OCI-LY1 (cell line): ENCODE results near the gene CCDC68.

Source experiments
- H2AFZ ChIP-seq: fragments of 200-600 bp; sonication (generic), shearing (Covaris generic); 2 replicates; pipeline ENCODE4 v1.6.0; 2014; ENCODE audit warnings: antibody characterized with exemption, mild to moderate bottlenecking, low read length
- H3F3A ChIP-seq: fragments of 200-600 bp; sonication (generic), shearing (Covaris generic); 2 replicates; pipeline ENCODE4 v1.6.0; 2014; ENCODE audit warnings: mild to moderate bottlenecking, antibody characterized with exemption, low read length, moderate library complexity; ENCODE audit not compliant: insufficient read depth
- H3K27ac ChIP-seq: fragments of 200-600 bp; sonication (generic); 2 replicates; pipeline ENCODE4 v1.5.1; 2014; ENCODE audit warnings: low read length, mixed run types, mild to moderate bottlenecking, low read depth; ENCODE audit not compliant: poor library complexity, severe bottlenecking
- H3K27me3 ChIP-seq: fragments of 200-600 bp; sonication (generic); 2 replicates; pipeline ENCODE4 v1.6.0; 2014; ENCODE audit warnings: antibody characterized with exemption, mild to moderate bottlenecking, low read length, moderate library complexity; ENCODE audit not compliant: insufficient read depth
- H3K36me3 ChIP-seq: fragments of 200-600 bp; sonication (generic); 2 replicates; pipeline ENCODE4 v1.6.1; 2014; ENCODE audit warnings: mild to moderate bottlenecking, antibody characterized with exemption, low read length, moderate library complexity, mixed read lengths; ENCODE audit not compliant: insufficient read depth
- H3K4me1 ChIP-seq: fragments of 200-600 bp; sonication (generic); 2 replicates; pipeline ENCODE4 v1.5.1; 2014; ENCODE audit warnings: mild to moderate bottlenecking, low read length, moderate library complexity; ENCODE audit not compliant: insufficient read depth, severe bottlenecking
- H3K4me2 ChIP-seq: fragments of 200-600 bp; sonication (generic), shearing (Covaris generic); 2 replicates; pipeline ENCODE4 v1.6.1; 2014; ENCODE audit warnings: low read length
- H3K4me3 ChIP-seq: fragments of 200-600 bp; sonication (generic); 2 replicates; pipeline ENCODE4 v1.5.1; 2014; ENCODE audit warnings: low read length, low read depth, mild to moderate bottlenecking, mixed read lengths; ENCODE audit not compliant: poor library complexity, severe bottlenecking
- H3K79me2 ChIP-seq: fragments of 200-600 bp; shearing (Covaris generic); 2 replicates; pipeline ENCODE4 v1.6.1; 2016; ENCODE audit warnings: mixed run types, low read length, mixed read lengths; ENCODE audit not compliant: insufficient read depth
- H3K9ac ChIP-seq: fragments of 200-600 bp; sonication (generic), shearing (Covaris generic); 2 replicates; pipeline ENCODE4 v1.6.1; 2014; ENCODE audit warnings: mild to moderate bottlenecking, low read length, mixed read lengths
- H3K9me2 ChIP-seq: fragments of 200-600 bp; sonication (generic), shearing (Covaris generic); 2 replicates; pipeline ENCODE4 v1.6.1; 2014; ENCODE audit warnings: low read depth, mild to moderate bottlenecking, low read length, mixed read lengths
- H3K9me3 ChIP-seq: fragments of 200-600 bp; shearing (Covaris generic); 2 replicates; pipeline ENCODE4 v1.6.1; 2014; ENCODE audit warnings: low read length, mixed read lengths
- H4K20me1 ChIP-seq: fragments of 200-600 bp; sonication (generic), shearing (Covaris generic); 2 replicates; pipeline ENCODE4 v1.6.0; 2016; ENCODE audit warnings: mild to moderate bottlenecking, low read length; ENCODE audit not compliant: insufficient read depth
- CTCF ChIP-seq: fragments of 200-600 bp; sonication (generic), shearing (Covaris generic); IDR thresholded peaks from 2 replicates; pipeline ENCODE4 v1.5.1; 2017; ENCODE audit warnings: mild to moderate bottlenecking, antibody characterized with exemption, low read length, moderate library complexity, mixed read lengths
- EZH2 ChIP-seq: fragments of 200-600 bp; sonication (generic), shearing (Covaris generic); IDR thresholded peaks from 2 replicates; pipeline ENCODE4 v1.8.0; 2017; ENCODE audit warnings: borderline replicate concordance, mixed run types, mild to moderate bottlenecking, antibody characterized with exemption, low read length, moderate library complexity, mixed read lengths

CCDC68 gene

GRCh38 chr18:54916507-54916906 lies 42.8 kb downstream of the CCDC68 start:
- TF ChIP-seq CTCF (no peak; the same call in 1 of the 2 replicates), EZH2 (no peak)
- Histone ChIP-seq H2AFZ (no peak overlapping the region), H3K36me3 (no peaks in the 10 kb centered on the region), H4K20me1 (no peaks in the 10 kb centered on the region), H3K9ac (no peak overlapping the region), H3K4me2 (no peak overlapping the region), H3K79me2 (no peaks in the 10 kb centered on the region), H3K9me3 (no peaks in the 10 kb centered on the region), H3K9me2 (no peaks in the 10 kb centered on the region), H3K27ac (no peak overlapping the region), H3K27me3 (no peaks in the 10 kb centered on the region), H3F3A (no peaks in the 10 kb centered on the region), H3K4me3 (no peak overlapping the region), H3K4me1 (no peaks in the 10 kb centered on the region)

GRCh38 chr18:54914816-54915215 lies 44.4 kb downstream of the CCDC68 start:
- Histone ChIP-seq H4K20me1 (no peaks in the 10 kb centered on the region), H3K4me1 (no peaks in the 10 kb centered on the region), H3K4me2 (no peak overlapping the region), H3K4me3 (no peak overlapping the region), H3K79me2 (no peaks in the 10 kb centered on the region), H3K9me3 (no peaks in the 10 kb centered on the region), H3K9me2 (no peaks in the 10 kb centered on the region), H3F3A (no peaks in the 10 kb centered on the region), H3K27me3 (no peaks in the 10 kb centered on the region), H2AFZ (no peak overlapping the region), H3K9ac (no peak overlapping the region), H3K27ac (no peak overlapping the region), H3K36me3 (no peaks in the 10 kb centered on the region)
- TF ChIP-seq CTCF (no peak), EZH2 (no peak)

GRCh38 chr18:54911551-54911950 lies 47.7 kb downstream of the CCDC68 start:
- no peak overlapping the region for H3K4me3 ChIP-seq
- no peaks in the 10 kb centered on the region for H3F3A ChIP-seq
- H2AFZ ChIP-seq, result no peak overlapping the region
- H3K36me3 ChIP-seq, result no peaks in the 10 kb centered on the region
- no peaks in the 10 kb centered on the region for H3K9me3 ChIP-seq
- no peaks in the 10 kb centered on the region for H3K9me2 ChIP-seq
- H3K9ac ChIP-seq, result no peak overlapping the region
- TF ChIP-seq EZH2 (no peak), CTCF (no peak)
- H3K4me1 ChIP-seq, result no peaks in the 10 kb centered on the region
- H3K4me2 ChIP-seq, result no peak overlapping the region
- H3K79me2 ChIP-seq, result no peaks in the 10 kb centered on the region
- no peaks in the 10 kb centered on the region for H3K27me3 ChIP-seq
- no peaks in the 10 kb centered on the region for H4K20me1 ChIP-seq
- H3K27ac ChIP-seq, result no peak overlapping the region
